22Rv1 (cell line): ENCODE results near the gene FLNB.

Experiments
- H3K27ac ChIP-seq: fragments of 450-650 bp; 2 replicates; pipeline ENCODE4 v1.5.1; 2017
- ZFX ChIP-seq: fragments of 450-650 bp; IDR thresholded peaks from 2 replicates; pipeline ENCODE4 v1.6.1; 2017; ENCODE audit warnings: antibody characterized with exemption, borderline replicate concordance
- TF ChIP-seq, protein P1 (sequence below): fragments of 450-650 bp; IDR thresholded peaks from 2 replicates; pipeline ENCODE4 v1.5.1; 2017; ENCODE audit warnings: mild to moderate bottlenecking

The FLNB gene

DNA sequence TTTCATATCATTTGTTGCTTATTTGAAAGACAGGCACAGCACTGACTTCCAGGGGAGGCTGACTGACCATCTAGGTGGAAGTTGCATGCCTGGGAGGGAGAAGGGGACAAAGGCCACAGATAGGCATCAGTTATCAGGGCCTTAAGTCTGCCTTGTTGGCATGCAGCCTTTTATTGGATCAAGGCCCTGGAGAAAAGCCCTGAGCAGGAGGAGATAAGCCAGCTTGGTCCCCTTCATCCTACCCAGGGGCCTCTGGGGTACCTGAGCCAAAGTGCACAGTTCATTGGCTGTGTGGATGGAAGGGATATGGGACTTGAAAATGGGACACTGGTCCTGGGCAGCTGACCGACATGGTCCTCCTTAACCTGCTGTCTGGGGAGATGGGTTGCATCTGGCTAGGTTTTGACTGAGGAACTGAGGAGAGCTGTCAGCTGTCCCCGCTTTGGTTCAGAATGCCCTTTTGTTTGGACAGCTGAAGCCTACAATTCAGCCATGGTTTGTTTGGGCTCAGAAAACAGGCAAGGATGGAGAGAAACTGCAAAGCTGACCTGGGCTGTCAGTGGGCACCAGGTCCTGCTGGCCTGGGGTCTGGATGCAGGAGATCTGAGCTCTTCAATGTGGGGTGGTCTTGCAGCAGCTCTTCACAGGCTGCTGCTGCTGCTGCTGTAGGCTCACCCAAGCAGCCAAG lies 60.0 kb downstream of the FLNB start:
- no peak for TF ChIP-seq ZFX
- no peak overlapping the region; the same call in 1 of the 2 replicates for H3K27ac ChIP-seq

DNA sequence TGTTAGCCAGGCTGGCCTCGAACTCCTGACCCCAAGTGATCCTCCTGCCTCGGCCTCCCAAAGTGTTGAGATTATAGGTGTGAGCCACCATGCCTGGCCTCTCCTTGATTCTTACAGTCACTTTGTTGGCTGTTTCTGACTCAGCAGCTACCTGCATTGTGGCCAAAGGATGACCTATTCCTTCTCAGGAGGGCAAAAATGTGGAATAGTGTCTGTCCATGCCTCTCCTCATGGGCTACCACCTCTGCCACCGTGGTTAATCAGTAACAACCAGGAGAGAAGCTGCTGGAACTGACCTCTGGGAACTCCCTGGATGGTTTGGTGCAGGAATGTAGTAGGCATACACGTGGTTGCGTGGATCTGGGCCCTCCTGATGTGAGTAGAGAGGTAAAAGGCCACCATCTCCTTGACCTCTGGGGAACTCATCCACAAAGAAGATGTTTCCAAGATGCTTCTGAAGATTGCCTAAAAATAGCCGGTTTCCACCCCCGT lies 63.3 kb downstream of the FLNB start:
- 0 out of 2 replicates have a peak overlapping the region, but pooled peaks have one; percentile 20 for H3K27ac ChIP-seq
- TF ChIP-seq, protein P1, sequence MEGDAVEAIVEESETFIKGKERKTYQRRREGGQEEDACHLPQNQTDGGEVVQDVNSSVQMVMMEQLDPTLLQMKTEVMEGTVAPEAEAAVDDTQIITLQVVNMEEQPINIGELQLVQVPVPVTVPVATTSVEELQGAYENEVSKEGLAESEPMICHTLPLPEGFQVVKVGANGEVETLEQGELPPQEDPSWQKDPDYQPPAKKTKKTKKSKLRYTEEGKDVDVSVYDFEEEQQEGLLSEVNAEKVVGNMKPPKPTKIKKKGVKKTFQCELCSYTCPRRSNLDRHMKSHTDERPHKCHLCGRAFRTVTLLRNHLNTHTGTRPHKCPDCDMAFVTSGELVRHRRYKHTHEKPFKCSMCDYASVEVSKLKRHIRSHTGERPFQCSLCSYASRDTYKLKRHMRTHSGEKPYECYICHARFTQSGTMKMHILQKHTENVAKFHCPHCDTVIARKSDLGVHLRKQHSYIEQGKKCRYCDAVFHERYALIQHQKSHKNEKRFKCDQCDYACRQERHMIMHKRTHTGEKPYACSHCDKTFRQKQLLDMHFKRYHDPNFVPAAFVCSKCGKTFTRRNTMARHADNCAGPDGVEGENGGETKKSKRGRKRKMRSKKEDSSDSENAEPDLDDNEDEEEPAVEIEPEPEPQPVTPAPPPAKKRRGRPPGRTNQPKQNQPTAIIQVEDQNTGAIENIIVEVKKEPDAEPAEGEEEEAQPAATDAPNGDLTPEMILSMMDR: no peak
- no peak for TF ChIP-seq ZFX

DNA sequence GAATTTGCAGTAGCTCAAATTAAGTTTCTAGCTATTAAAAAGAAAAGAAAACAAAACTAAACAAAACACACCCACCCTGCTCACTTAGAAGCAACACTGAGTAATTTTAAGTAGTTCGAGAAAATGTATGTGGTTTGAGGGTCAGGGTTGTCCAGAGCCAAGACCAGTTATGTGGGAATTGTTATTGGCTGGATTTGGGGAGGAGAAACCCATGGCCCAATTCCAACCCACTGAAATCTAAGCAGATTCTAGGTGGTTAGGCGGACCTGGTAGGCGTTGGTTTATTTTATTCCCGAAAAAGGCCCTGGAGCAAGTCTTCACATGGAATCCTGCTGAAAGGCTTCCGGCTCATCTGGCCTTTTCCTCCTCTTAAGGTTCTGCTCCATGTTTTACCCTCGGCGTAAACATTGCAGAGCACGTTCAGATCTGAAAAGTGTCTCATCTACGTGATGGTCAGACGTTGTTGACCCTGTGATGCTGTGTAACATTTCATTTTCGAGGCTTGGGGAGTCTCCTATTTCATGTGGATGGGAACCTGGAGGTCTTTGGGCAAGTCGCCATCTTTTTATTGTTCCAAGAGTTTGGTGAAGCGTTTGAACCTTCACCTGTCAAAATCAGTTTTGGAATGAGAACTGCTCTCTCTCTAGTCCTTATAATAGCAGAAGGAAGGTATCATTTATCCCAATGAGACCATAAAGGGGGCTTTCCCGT lies 64.0 kb downstream of the FLNB start:
- TF ChIP-seq, protein P1: no peak
- TF ChIP-seq ZFX: no peak
- H3K27ac ChIP-seq: 0 out of 2 replicates have a peak overlapping the region, but pooled peaks have one; percentile 20

DNA sequence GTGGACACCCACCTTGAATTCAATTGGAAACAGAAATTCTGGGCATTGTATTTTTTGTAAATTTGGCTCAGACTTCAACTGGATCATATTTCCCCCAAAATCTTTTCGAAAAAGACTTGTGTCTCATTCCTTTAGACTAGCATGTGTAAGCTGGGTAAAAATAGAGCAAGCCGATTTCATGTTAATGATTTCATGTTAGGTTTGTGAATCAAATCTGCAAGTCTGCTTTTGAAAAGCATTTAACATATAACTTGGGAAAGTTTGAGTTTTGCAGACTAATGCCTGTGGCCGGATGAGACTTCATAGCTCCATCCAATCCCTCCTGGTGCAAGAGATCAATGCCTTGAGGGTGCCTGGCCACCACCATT lies 64.5 kb downstream of the FLNB start:
- H3K27ac ChIP-seq: no peak overlapping the region
- no peak for TF ChIP-seq ZFX
- TF ChIP-seq, protein P1: no peak

DNA sequence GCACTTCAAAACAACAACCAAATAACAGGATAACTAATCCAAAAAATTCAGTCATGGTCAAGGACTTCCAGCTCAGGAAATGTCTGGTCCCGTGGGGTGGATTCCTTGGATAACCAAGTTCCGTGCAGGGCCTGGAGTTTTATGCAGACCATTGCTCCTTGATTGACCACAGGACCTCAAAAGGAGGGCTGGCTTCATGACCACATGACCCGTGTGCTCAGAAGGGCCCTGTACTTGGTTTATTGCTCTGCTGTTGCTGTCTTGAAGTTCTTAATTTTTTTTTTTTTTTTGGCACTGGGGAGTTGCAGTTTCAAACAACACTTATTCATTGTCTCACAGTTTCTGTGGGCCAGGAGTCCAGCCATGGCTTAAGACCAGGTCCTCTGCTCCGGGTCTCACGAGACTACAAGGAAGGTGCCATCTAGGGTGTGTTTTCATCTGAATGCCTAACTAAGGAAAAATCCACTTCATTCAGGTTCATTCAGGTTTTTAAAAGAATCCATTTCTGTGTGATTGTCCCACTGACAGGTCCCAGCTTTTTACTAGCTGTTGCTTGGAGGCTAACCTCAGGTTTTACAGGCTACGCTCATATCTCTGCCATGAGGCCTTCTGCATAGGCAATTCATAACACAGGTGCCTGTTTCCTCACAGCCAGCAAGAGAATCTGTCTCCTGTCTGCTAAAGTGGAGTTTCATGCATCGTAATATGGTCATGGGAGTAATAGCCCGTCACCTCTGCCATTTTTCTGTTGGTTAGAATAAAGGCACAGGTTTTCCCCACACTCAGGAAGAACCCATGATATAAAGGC lies 65.3 kb downstream of the FLNB start:
- H3K27ac ChIP-seq: no peak overlapping the region
- TF ChIP-seq, protein P1: no peak
- no peak for TF ChIP-seq ZFX

DNA sequence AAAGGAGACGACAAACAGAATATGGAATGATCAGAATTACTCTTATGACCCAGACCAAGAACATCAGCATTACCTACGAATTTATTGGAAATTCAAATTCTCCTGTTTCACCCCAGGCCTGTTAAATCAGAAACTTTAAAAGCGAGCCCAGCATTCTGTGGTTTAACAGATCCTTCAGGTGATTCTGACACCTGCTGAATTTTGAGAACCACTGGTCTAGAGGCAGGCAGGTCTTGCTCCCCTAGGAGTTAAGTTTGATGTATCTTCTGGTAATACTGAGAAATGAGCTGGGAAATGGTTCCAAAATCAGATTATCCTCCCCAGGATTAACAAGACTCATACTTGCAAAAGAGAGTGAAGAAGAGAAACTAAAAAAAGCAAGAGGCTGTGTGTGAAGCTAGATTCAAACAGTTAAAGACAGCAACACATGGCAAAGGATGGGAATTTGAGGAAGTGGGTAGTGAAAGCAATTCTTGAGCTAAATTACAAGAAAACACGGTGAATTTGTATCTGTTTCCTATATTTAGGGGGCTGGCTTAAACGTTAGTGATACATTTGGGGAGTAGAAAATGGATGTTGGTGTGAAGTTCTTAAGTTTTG lies 66.0 kb downstream of the FLNB start:
- no peak overlapping the region for H3K27ac ChIP-seq

More for the DNA sequence above, 66.0 kb downstream of the FLNB start:
- TF ChIP-seq, protein P1: no peak
- TF ChIP-seq ZFX: no peak
